GM11168 (cell line): ENCODE results near the gene PRTN3.

ENCODE experiments used
- in situ Hi-C: fragments of 300-500 bp; cut with MboI; formaldehyde crosslinking; loops from one replicate; pipeline ENCODE4 v1.12.0; 2022; ENCODE audit warnings: low sequenced_read_pairs; ENCODE audit not compliant: unreplicated experiment

Gene PRTN3, protein sequence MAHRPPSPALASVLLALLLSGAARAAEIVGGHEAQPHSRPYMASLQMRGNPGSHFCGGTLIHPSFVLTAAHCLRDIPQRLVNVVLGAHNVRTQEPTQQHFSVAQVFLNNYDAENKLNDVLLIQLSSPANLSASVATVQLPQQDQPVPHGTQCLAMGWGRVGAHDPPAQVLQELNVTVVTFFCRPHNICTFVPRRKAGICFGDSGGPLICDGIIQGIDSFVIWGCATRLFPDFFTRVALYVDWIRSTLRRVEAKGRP

GRCh38 chr19:840519-841206 is at the start of gene PRTN3:
Gene PRTN3, plus strand, starts transcription at chr19:840999. Its CDS starts 10 bp downstream, at chr19:841009.
- in situ Hi-C loops = no loop called here

DNA sequence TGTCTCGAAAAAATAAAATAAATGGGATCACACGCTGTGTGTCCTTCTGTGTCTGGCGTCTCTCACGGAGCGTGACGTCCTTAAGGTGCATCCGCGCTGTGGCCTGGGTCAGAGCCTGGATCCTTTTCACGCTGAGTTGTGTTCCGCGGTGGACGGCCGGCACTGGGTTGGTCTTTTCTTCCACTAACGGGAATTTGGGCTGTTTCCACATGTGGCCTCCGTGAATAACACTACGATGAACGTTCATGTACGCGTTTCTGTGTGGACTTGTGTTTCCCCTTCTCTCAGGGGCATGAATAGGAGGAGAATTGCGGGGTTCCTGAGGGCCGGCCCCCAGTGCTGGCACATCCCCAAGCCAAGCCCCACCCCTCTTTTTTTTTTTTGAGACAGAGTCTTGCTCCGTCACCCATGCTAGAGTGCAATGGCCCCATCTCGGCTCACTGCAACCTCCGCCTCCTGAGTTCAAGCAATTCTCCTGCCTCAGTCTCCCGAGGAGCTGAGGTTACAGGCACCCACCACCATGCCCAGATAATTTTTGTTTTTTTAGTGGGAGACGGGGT is 49.7 kb upstream of the PRTN3 start:
- in situ Hi-C loops = no loop called here

DNA sequence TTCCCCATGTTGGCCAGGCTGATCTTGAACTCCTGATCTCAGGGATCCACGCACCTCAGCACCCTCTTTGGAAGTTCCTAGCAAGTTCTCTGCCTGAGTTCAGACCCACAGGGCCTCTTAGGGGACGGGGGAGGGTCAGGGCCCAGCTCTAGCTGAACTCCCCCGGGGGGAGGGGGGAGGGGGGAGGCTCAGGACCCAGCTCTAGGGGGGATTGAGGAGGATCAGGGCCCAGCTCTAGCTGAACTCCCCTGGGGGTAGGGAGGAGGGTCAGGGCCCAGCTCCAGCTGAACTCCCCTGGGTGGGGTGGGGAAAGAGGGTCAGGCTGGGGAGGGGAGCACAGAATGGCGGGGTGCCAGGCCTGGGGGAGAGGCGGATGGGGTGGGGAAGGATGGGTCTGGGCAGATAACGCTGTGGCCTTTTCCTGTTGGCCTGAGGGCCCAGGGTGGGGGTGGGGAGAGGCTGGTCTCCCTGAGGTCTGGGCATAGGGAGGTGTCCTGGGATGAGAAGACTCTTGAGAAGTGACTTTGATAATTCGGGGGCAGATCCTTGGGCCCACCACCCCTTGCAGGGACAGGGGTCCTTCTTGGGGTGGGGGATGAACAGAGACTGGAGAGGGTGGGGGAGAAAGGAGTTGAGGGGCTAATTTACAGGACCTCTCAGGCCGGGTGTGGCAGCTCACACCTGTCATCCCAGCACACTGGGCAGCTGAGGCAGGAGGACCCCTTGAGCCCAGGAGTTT is 49.1 kb upstream of the PRTN3 start:
- in situ Hi-C loops = no loop called here

DNA sequence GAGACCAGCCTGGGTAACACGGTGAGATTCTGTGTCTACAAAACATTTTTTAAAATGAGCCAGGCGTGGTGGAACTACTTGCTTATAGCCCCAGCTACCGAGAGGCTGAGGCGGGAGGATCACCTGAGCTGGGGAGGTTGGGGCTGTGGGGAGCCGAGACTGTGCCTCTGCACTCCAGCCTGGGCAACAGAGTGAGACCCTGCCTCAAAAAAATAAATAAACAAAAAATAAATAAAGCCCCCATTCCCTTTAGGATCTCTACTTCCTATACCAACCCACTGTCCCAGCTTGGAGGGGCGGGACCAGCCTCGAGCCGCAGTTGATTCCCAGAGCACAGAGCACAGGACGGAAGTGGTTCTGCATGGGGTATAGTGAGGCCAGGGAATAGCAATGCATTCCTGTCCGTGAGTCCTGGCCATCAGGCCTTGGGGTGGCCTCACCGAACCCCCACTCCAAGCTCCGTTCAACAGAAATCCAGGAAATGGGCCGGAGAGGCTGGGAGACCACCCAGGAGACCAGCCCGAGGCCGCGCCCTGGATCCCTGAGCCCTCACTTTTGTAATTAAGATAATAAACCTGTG is 48.4 kb upstream of the PRTN3 start:
- in situ Hi-C loops = no loop called here

GRCh38 chr19:793806-794205 is 47.0 kb upstream of the PRTN3 start:
- in situ Hi-C loops = no loop called here

GRCh38 chr19:795073-795611 is 45.7 kb upstream of the PRTN3 start:
- in situ Hi-C loops = no loop called here

GRCh38 chr19:795691-796581 is 44.9 kb upstream of the PRTN3 start:
- in situ Hi-C loops = no loop called here

DNA sequence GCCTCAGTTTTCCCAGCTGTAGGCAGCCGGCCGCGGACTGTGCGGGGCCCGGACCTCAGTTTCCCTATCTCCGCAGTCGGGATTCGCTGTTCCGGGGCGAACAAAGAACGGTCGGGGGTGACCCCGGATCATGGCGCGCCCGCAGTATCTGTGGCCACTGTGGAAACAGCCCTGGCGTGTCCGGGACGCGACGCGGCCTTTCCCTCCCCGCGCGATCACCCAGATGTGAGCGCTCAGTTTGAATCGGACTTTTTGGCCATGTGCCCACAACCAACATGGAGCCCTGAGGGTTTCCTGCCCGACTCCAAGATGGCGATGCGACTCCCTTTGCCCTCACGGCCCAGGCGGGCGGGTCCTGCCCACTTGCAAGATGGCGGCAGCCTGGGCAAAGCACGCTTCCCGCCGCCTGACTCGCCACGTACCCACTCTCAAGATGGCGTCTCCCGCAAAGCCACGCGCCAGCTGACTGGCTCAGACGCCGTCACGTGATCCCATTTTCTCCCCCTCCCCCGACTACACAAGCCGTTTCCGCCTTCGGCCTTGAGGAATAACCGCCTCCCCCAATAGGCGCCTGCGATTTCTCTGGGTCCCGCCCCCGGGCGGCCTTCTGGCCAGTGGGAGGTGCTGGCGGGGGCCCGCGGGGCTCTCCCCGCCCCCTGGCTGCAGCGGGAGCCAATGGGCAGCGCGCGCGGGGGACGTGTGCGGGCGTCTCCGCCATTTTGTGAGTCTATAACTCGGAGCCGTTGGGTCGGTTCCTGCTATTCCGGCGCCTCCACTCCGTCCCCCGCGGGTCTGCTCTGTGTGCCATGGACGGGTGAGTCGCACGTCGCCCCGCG is 43.9 kb upstream of the PRTN3 start, which contains the start of gene PTBP1:
Gene PTBP1, plus strand, starts transcription at position 761 of the 836 bp plus-strand sequence. Its CDS starts 46 bp downstream, at position 807.
- in situ Hi-C loops = no loop called here

DNA sequence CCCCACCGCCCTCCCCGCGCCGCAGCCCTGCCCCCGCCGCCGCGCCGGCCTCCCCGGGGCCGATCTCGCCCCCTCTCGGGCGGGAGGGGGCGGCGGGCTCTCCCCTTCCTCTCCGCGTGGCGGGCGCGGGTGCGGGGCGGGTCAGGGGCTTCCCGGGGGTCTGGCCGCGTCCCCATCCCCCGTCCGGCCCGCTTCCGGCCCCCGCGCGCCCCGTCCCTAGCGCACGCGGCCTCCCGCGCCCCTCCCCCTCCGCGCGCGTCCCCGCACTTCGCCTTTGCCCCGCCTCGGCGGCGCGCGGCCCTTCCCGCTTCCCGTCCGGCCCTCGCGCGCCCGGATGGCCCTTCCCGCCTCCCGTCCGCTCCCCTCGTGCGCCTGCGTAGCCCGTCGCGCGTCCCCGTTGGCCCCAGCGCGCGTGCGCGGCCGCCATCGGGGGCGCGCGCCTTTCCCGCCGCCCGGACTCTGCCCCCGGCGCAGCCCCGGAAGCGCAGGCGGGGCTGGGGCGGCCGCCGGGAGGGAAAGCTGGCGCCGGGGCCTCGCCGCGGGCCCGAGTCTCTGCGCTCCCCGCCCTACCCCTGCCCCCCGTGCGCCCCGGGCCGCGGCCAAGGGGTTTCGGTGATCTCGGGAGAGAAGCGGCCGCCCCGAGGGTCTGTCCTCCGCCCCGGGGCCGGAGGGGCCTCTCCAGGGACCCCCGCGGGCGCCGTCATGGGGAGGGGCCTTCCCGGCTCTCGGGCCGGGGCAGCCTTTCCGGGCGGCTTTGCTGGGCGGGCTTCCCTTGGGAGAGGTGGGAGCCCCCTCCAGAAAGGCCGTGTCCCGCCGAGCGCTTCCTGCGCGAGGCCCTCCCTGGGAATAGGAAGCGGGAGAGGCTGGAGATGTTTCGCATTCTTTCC is 43.0 kb upstream of the PRTN3 start:
- in situ Hi-C loops = no loop called here

GRCh38 chr19:798415-799075 is 42.3 kb upstream of the PRTN3 start:
- in situ Hi-C loops = no loop called here

- in situ Hi-C loops = no loop called here
Observed at GRCh38 chr19:799076-799881, 41.5 kb upstream of the PRTN3 start.

DNA sequence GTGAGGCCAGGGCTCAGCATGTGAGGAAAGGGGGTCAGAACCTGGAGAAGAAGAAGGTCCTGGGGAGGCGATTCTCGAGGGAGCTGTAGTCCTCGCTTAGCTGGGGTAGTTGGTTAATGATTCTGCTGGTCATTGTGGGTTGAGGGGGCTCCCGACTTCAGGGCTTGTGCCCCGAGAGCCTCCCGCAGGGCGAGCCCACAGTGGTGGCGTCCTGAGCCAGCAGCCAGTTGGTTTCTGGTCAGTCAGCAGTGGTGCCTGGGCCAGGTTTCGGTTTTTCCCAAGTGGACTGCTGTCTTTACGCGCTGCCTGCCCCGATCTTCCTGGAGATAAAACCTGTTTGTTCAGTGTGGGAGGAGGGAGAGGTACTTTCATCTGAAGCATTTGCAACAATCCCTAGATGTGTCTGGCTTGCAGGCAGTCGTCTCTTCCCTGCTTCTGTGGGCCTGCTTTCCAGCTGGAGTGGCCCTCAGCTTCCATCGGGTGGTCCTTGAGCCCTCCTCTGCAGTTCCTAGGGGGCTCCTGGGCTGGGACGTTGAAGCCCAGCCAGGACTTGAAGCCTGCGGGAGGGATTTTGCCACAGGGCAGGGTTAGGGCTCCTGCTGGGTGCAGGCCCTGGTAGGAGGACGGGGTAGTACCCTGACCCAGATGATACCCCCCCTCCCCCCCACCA is 40.3 kb upstream of the PRTN3 start:
- in situ Hi-C loops = no loop called here

GRCh38 chr19:801030-801860 is 39.6 kb upstream of the PRTN3 start:
- in situ Hi-C loops = no loop called here

- in situ Hi-C loops = no loop called here
Observed at GRCh38 chr19:801861-802497, 38.8 kb upstream of the PRTN3 start.
